Tibial nerve (tissue), 4 donors: Measurements from ENCODE around the gene MSL1. TPM values are rescaled to one million over a fixed set of nuclear protein-coding genes. Genes with fewer than 3 reads are reported as not detected.

Experiments
- DNase-seq, 2 donors: peaks; one replicate each; pipeline ENCODE4 v3.0.0-alpha.2; 2019; ENCODE audit warnings: low spot score in 2 of 2
- H3K27ac ChIP-seq, 4 donors: fragments of 200-600 bp; sonication (generic) in 3 of 4; one replicate each; pipeline ENCODE4 v1.5.1; 2017 to 2019; ENCODE audit warnings: mild to moderate bottlenecking in 1 of 4
- H3K27me3 ChIP-seq, 2 donors: fragments of 200-600 bp; sonication (generic) in 1 of 2; one replicate each; pipeline versions ENCODE4 v1.5.1 to v1.6.0; 2017 to 2019
- H3K36me3 ChIP-seq, 3 donors: fragments of 200-600 bp; sonication (generic); one replicate each; pipeline ENCODE4 v1.5.1; 2018 to 2019
- H3K4me1 ChIP-seq, 4 donors: fragments of 200-600 bp; sonication (generic) in 3 of 4; one replicate each; pipeline ENCODE4 v1.5.1; 2017 to 2019
- H3K4me3 ChIP-seq, 4 donors: fragments of 200-600 bp; sonication (generic) in 3 of 4; one replicate each; pipeline ENCODE4 v1.5.1; 2017 to 2019; ENCODE audit warnings: mild to moderate bottlenecking in 1 of 4, moderate library complexity in 1 of 4
- H3K9me3 ChIP-seq, 4 donors: fragments of 200-600 bp; sonication (generic) in 3 of 4; one replicate each; pipeline ENCODE4 v1.5.1; 2017 to 2019
- EP300 ChIP-seq, 2 donors: sonication (generic); formaldehyde crosslinking; IDR thresholded peaks; one replicate each; pipeline ENCODE4 v1.6.1; 2017; ENCODE audit warnings: antibody characterized with exemption in 2 of 2, mild to moderate bottlenecking in 1 of 2
- POLR2A ChIP-seq, 2 donors: fragments of 450-650 bp; IDR thresholded peaks; one replicate each; pipeline ENCODE4 v1.6.1; 2017; ENCODE audit warnings: antibody characterized with exemption in 2 of 2, mild to moderate bottlenecking in 2 of 2, moderate library complexity in 2 of 2
- WGBS, 2 donors: methylation state at CpG; one replicate each; pipeline ENCODE4 v1.1.5; 2018; 5-methylcytosine and 5-hydroxymethylcytosine counted together
- total RNA-seq, 4 donors: library from RNA; depleted of rRNA; stranded (reverse); fragments of >200 nt; gene quantifications; one replicate each; pipeline ENCODE4 v1.1.0, GENCODE V29; 2016
- TF ChIP-seq, protein P1 (sequence below), 5 experiments: fragments of 200-600 bp in 3 of 5; fragments of 450-650 bp in 2 of 5; sonication (generic) in 3 of 5; IDR thresholded peaks; one replicate each; pipeline ENCODE4 v1.5.1; 2016 to 2019; ENCODE audit warnings: antibody characterized with exemption in 5 of 5, mild to moderate bottlenecking in 3 of 5, moderate library complexity in 2 of 5

MSL1 gene
- total RNA-seq, 4 donors from 2014 or later, result 78.0 to 113 (median 107) TPM

- Histone ChIP-seq H3K4me3 (peak overlapping the region; percentile 72 to 96 (median 86)), H3K27me3 (no peaks in the 10 kb centered on the region), H3K36me3 (peaks cover 0 to 34% (median 20%) of the 10 kb centered on the region in 3 donors), H3K9me3 (no peaks in the 10 kb centered on the region), H3K4me1 (peaks cover 11 to 80% (median 69%) of the 10 kb centered on the region in 4 donors), H3K27ac (peak overlapping the region; percentile 89 to 99 (median 98))
- DNase-seq, result peak; percentile 100
- TF ChIP-seq, protein P1, sequence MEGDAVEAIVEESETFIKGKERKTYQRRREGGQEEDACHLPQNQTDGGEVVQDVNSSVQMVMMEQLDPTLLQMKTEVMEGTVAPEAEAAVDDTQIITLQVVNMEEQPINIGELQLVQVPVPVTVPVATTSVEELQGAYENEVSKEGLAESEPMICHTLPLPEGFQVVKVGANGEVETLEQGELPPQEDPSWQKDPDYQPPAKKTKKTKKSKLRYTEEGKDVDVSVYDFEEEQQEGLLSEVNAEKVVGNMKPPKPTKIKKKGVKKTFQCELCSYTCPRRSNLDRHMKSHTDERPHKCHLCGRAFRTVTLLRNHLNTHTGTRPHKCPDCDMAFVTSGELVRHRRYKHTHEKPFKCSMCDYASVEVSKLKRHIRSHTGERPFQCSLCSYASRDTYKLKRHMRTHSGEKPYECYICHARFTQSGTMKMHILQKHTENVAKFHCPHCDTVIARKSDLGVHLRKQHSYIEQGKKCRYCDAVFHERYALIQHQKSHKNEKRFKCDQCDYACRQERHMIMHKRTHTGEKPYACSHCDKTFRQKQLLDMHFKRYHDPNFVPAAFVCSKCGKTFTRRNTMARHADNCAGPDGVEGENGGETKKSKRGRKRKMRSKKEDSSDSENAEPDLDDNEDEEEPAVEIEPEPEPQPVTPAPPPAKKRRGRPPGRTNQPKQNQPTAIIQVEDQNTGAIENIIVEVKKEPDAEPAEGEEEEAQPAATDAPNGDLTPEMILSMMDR (IDR thresholded peaks at IDR 0.05), result peak in 2 of 5 experiments; percentile 20 to 47
- TF ChIP-seq POLR2A (IDR thresholded peaks at IDR 0.05), result peak; percentile 96 to 97
- peak; percentile 98 for TF ChIP-seq EP300 (IDR thresholded peaks at IDR 0.05)
- WGBS, 2 donors, result 0 to 1% methylated on average over 21 to 37 of the region's 52 CpGs
These were observed 22.7 kb upstream of the MSL1 start for GRCh38 chr17:40098846-40099618.

GRCh38 chr17:40099619-40100418, 22.0 kb upstream of the MSL1 start:
- 1 to 3% methylated on average over 21 to 31 of the region's 31 CpGs for WGBS, 2 donors
- Histone ChIP-seq H3K4me1 (peaks cover 11 to 80% (median 74%) of the 10 kb centered on the region in 4 donors), H3K36me3 (peaks cover 0 to 26% (median 14%) of the 10 kb centered on the region in 3 donors), H3K27me3 (no peaks in the 10 kb centered on the region), H3K27ac (peak overlapping the region; percentile 89 to 99 (median 98)), H3K9me3 (no peaks in the 10 kb centered on the region), H3K4me3 (peak overlapping the region; percentile 72 to 96 (median 86))
- TF ChIP-seq POLR2A (IDR thresholded peaks at IDR 0.05), result no peak
- no peak for TF ChIP-seq EP300 (IDR thresholded peaks at IDR 0.05)
- TF ChIP-seq, protein P1 (IDR thresholded peaks at IDR 0.05), result no peak
- peak in 1 of 2 donors; percentile 8 for DNase-seq

GRCh38 chr17:40100419-40100668, 21.4 kb upstream of the MSL1 start, which contains the start of gene NR1D1:
Gene NR1D1, minus strand, starts transcription at chr17:40100589. Its CDS starts 495 bp downstream, at chr17:40100094.
- H3K27me3 ChIP-seq, result no peaks in the 10 kb centered on the region
- H3K9me3 ChIP-seq, result no peaks in the 10 kb centered on the region
- TF ChIP-seq POLR2A (IDR thresholded peaks at IDR 0.05) (peak; percentile 66 to 96), EP300 (IDR thresholded peaks at IDR 0.05) (peak in 1 of 2 donors; percentile 99)
- TF ChIP-seq, protein P1 (IDR thresholded peaks at IDR 0.05), result no peak
- 0 to 1% methylated on average over 16 of the region's 16 CpGs for WGBS, 2 donors
- H3K4me3 ChIP-seq, result peak within 1 kb of the TSS; percentile 72 to 96 (median 86)
- DNase-seq, result no peak
- H3K4me1 ChIP-seq, result peaks cover 11 to 80% (median 77%) of the 10 kb centered on the region in 4 donors
- H3K36me3 ChIP-seq, result peaks cover 0 to 21% (median 13%) of the 10 kb centered on the region in 3 donors
- peak within 1 kb of the TSS; percentile 89 to 99 (median 98) for H3K27ac ChIP-seq

DNA sequence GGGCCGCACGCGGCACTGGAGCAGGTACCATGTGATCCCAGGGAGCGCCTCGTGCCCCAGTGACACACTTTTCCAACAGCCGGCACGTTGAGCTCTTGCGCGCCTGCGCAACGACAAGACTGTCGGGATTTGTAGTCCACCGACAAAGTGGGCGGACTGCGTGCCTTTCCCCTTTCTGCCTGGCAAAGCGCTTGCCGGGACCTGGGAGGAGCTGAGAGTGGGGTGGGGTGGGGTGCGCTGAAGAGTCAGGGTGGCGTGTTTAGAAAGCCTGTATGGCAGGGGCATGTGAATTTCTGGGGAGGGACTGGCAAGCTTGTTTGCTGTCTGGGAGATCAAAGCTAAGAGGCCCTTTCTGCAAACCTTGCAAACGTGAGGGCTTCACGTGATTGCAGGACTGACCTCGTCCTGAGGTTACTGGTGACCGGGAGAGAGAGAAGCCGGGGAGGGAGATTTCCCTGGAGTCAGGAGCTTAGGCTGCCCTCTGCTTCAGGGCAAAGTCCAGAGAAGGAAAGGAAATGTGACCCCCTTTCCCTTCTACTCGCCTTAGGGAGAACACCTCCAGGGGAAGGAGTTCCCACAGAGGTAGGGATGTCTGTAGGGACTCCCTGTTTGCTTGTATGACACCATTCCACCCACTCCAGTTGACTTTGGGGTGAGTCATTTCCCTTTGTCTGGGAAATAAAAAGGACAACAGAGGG, 21.0 kb upstream of the MSL1 start:
- Histone ChIP-seq H3K36me3 (peaks cover 0 to 16% (median 13%) of the 10 kb centered on the region in 3 donors), H3K4me1 (peaks cover 11 to 80% (median 77%) of the 10 kb centered on the region in 4 donors), H3K4me3 (peak overlapping the region; percentile 72 to 96 (median 86)), H3K9me3 (no peaks in the 10 kb centered on the region), H3K27ac (peak overlapping the region; percentile 89 to 99 (median 98)), H3K27me3 (no peaks in the 10 kb centered on the region)
- TF ChIP-seq EP300 (IDR thresholded peaks at IDR 0.05) (peak; percentile 87 to 97), POLR2A (IDR thresholded peaks at IDR 0.05) (peak; percentile 73 to 81)
- TF ChIP-seq, protein P1 (IDR thresholded peaks at IDR 0.05), result peak in 1 of 5 experiments; percentile 45
- 0% methylated on average over 21 to 25 of the region's 25 CpGs for WGBS, 2 donors
- DNase-seq, result peak; percentile 96 to 98
